ENCODE results near the gene IGSF6.

IGSF6 gene

GRCh38 chr16:21598701-21599121, 53.7 kb downstream of the IGSF6 start:
- DNase-seq = no peak

GRCh38 chr16:21598206-21598605, 54.2 kb downstream of the IGSF6 start:
- no peak for DNase-seq

GRCh38 chr16:21597561-21598030, 54.8 kb downstream of the IGSF6 start:
- no peak for DNase-seq

DNA sequence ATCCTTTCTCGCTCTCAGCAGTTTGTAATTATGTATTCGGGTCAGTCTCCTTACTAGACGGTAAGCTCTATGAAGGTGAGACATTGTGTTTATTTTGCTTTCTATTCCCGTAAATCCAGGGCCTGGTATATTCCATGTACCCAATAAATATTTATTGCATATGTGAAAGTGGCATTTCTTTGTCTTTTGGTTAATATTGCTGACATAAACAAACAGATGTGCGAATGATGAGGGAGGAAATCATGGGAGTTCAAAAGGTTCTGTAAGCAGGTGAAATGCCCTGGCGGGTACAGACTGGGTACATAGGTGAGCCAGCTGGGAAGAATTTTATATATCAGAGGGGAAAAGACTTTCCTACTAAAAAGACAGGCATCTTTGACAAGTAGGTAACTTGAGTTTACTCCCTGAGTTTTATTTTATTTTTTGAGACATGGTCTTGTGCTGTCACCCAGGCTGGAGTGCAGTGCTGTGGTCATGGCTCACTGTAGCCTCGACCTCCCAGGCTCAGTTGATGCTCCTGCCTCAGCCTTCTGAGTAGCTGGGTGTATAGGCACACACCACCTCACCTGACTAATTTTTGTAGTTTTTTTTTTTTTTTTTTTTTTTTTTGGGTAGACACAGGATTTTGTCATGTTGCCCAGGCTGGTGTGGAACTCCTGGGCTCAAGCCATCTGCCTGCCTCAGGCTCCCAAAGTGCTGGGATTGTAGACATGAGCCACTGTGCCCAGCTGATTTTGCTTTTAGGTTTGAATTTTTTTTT, 58.7 kb downstream of the IGSF6 start:
- no peak for DNase-seq

DNA sequence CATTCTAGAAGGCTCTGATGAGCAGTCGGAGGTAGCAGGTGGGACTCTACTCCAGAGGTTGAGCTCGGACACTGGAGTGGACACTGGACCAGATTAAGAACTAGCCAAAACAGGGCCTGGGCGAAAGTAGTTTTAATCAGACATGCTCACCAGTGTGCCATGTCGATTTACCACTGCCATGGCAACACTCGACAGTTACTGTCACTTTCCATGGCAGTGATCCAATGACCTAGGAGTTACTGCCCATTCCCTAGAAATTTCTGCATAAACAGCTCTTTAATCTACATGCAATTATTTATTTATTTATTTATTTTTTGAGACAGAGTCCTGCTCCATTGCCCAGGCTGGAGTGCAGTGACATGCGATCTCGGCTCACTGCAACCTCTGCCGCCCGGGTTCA, 60.2 kb downstream of the IGSF6 start:
- DNase-seq = no peak

GRCh38 chr16:21590796-21591195, 61.6 kb downstream of the IGSF6 start:
- no peak for DNase-seq

- no peak for DNase-seq
These were observed 62.1 kb downstream of the IGSF6 start for GRCh38 chr16:21590287-21590686.

DNA sequence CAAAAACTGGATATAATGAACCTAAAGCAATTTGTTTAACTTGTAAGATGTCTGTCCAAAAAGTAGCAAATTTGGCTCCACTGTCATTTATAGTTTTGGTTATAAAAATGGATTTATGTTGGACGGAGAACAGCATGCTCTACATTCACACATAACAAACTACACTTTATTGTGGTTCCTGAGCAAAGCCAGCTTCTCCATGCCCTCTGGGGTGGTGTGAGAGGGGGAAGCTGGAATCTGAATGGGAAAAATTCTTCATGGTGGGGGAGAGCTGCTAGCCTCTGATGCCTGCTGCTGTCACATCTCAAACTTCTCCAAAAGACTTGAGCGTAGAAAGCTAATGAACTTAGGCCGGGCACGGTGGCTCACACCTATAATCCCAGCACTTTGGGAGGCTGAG, 62.9 kb downstream of the IGSF6 start:
- DNase-seq = no peak
